Erythroblast (primary cell): ENCODE measurements around the gene PRODH.
"Not testable (repeated sequence)": the region's sequence is repeated elsewhere in the genome, so short reads cannot be mapped to it uniquely, and the experiment has no call there.

Source experiments
- GATA1 ChIP-seq: IDR thresholded peaks from 2 replicates; pipeline ENCODE4 v1.6.1; 2011; ENCODE audit warnings: low read depth, mild to moderate bottlenecking, control low read depth, low read length, moderate library complexity
- POLR2A ChIP-seq: IDR thresholded peaks from 2 replicates; pipeline ENCODE4 v1.6.1; 2011; ENCODE audit warnings: mild to moderate bottlenecking, low read length

DNA sequence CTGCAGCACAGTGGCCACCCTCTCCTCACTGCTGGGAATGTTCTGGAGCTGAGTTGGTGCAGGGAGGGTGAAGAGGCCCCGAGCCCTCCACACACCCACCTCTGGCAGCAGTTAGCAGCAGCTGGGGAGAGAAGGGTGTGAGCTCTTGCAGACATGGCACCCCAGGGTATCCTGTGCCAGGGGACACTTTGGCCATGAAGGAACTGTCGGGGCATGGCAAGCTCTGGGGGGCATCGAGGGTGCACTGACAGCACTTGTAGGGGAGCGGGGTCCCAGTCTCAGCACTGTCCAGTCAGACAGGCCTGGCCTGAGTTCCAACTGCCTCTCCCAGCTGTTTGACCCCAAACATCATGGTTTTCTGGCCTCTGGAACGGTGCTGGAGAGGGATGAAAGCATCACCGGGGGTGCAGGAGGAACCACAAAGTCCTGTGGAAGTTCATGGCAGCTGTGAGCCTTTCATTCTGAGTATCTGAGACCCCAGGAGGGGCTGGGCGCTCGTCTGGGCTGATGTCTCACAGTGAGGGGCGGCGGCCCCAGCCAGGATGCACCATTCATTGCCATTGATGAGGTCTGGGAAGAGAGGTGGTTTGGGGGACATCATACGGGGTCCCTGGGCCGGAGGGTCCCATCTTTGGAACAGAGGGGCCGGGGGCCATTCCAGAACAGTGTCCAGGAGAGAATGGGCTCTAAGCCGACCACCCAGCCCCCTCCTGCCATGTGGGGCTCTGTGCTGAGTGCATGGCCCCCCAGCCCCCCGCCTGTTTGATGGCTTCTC, 20.2 kb upstream of the PRODH start:
- TF ChIP-seq POLR2A, GATA1: not testable (repeated sequence)
